Nephron (organoid): Measurements from ENCODE around the gene ATP2A3.
A peak's percentile ranks its signal among the peaks of the same experiment; 100 is the strongest.

ENCODE experiments used
- H3K27ac Mint-ChIP-seq, 3 experiments: 2 replicates each; pipeline ENCODE4 v1.8.0; 2020; ENCODE audit warnings: mixed read lengths in 3 of 3, mild to moderate bottlenecking in 2 of 3, moderate library complexity in 1 of 3
- H3K27me3 Mint-ChIP-seq: 2 replicates; pipeline ENCODE4 v1.8.0; 2021; ENCODE audit warnings: low read depth, mild to moderate bottlenecking, moderate library complexity, mixed read lengths
- H3K36me3 Mint-ChIP-seq: 2 replicates; pipeline ENCODE4 v1.8.0; 2020; ENCODE audit warnings: low read depth, mixed read lengths
- H3K4me1 Mint-ChIP-seq: 2 replicates; pipeline ENCODE4 v1.8.0; 2020; ENCODE audit warnings: mixed read lengths
- H3K4me3 Mint-ChIP-seq, 3 experiments: 2 replicates each; pipeline ENCODE4 v1.8.0; 2020; ENCODE audit warnings: mild to moderate bottlenecking in 3 of 3, mixed read lengths in 3 of 3, moderate library complexity in 2 of 3
- H3K9me3 Mint-ChIP-seq: 2 replicates; pipeline ENCODE4 v1.8.0; 2020; ENCODE audit warnings: mixed read lengths
- CTCF ChIP-seq, 3 experiments: fragments of 200-600 bp; sonication (generic); IDR thresholded peaks; one replicate each; pipeline ENCODE4 v1.5.0; 2021; ENCODE audit warnings: antibody characterized with exemption in 3 of 3; ENCODE audit not compliant: unreplicated experiment in 3 of 3

ATP2A3 gene

GRCh38 chr17:3962217-3962964 lies 1.8 kb downstream of the ATP2A3 start:
- Mint-ChIP-seq H3K4me1 (peaks cover 45% of the 10 kb centered on the region), H3K4me3 (peak overlapping the region in 2 of 3 experiments; percentile 40 to 50), H3K36me3 (no peaks in the 10 kb centered on the region), H3K27me3 (peaks cover 60% of the 10 kb centered on the region), H3K9me3 (no peaks in the 10 kb centered on the region), H3K27ac (peak overlapping the region in 1 of 3 experiments; percentile 16)
- TF ChIP-seq CTCF (IDR thresholded peaks at IDR 0.05; ENCODE audit: unreplicated experiment in 3 of 3) = no peak

GRCh38 chr17:3961564-3962047 lies 2.6 kb downstream of the ATP2A3 start:
- Mint-ChIP-seq H3K4me1 (peaks cover 52% of the 10 kb centered on the region), H3K27me3 (peaks cover 58% of the 10 kb centered on the region), H3K27ac (no peak overlapping the region), H3K36me3 (no peaks in the 10 kb centered on the region), H3K9me3 (no peaks in the 10 kb centered on the region), H3K4me3 (no peak overlapping the region)
- no peak for TF ChIP-seq CTCF (IDR thresholded peaks at IDR 0.05; ENCODE audit: unreplicated experiment in 3 of 3)

GRCh38 chr17:3960764-3961163 lies 3.5 kb downstream of the ATP2A3 start:
- Mint-ChIP-seq H3K27me3 (peaks cover 57% of the 10 kb centered on the region), H3K4me3 (peak overlapping the region in 2 of 3 experiments; percentile 28 to 38), H3K9me3 (no peaks in the 10 kb centered on the region), H3K27ac (peak overlapping the region in 1 of 3 experiments; percentile 33), H3K36me3 (no peaks in the 10 kb centered on the region), H3K4me1 (peaks cover 50% of the 10 kb centered on the region)
- TF ChIP-seq CTCF (IDR thresholded peaks at IDR 0.05; ENCODE audit: unreplicated experiment in 3 of 3) = no peak

DNA sequence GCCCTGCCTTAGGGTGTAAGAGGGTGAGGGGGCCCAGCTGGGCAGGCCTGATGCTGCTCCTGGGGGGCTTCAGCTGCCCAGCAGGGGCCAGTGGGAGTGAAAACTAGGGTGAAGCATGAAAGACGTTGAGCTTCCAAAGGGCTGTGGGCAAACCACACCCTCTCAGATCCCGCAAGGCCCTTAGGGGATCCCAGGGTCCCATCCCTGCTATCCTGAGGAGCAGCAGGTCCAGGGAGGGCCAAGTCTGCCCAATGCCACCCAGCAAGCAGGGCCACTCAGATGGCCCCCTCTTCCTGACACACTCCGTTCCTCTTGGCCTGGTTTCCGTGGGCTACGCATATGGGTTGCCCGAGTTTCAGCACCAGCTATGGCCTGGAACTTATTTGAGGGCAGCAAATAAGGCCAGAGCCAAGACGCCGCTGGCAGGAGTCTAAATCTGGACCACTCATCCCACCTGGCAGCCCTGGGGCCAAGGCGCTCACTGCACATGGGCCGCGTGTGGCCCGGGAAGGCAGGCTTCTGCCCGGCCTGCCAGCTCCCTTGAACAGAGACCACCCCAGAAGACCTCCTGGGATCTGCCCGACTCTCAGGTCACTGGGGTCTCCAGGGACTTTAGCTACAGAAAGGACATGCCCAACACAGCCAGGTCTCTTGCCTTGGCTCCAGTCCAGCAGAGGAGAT lies 4.2 kb downstream of the ATP2A3 start:
- H3K36me3 Mint-ChIP-seq = no peaks in the 10 kb centered on the region
- no peak for TF ChIP-seq CTCF (IDR thresholded peaks at IDR 0.05; ENCODE audit: unreplicated experiment in 3 of 3)
- no peaks in the 10 kb centered on the region for H3K9me3 Mint-ChIP-seq
- H3K27me3 Mint-ChIP-seq = peaks cover 50% of the 10 kb centered on the region
- peaks cover 46% of the 10 kb centered on the region for H3K4me1 Mint-ChIP-seq
- H3K27ac Mint-ChIP-seq = no peak overlapping the region
- peak overlapping the region in 1 of 3 experiments; percentile 38 for H3K4me3 Mint-ChIP-seq

DNA sequence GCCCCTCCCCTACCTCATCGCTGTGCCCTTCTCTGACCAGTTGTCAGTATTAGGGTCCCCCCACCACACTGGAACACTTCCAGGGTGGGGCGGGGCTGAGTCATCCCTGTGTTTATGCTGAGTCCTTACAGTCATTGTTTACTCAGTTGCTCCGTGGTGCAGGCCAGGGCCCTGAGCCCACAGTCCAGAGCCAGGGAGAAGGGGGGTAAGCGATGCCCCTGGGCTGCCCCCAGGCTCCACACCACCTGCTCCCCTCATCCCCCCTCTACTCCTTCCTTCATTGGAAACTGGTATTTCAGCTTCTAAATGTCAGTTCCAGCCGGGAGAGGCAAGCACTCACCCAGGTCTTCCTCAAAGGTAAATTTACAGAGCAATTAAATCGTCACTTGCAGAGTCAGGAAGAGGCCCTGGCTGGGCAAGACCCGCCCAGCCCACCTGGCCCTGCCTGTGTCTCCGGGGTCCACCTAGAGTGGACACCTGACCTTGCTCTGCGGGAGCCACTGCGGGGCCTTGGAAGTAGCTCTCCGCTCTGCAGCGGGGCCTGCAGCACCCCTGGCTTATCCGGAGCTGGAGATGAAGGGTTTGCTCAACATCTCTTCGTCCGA lies 4.8 kb downstream of the ATP2A3 start:
- Mint-ChIP-seq H3K27ac (peak overlapping the region in 1 of 3 experiments; percentile 1), H3K4me3 (no peak overlapping the region), H3K4me1 (peaks cover 41% of the 10 kb centered on the region), H3K36me3 (no peaks in the 10 kb centered on the region), H3K27me3 (peaks cover 43% of the 10 kb centered on the region), H3K9me3 (no peaks in the 10 kb centered on the region)
- no peak for TF ChIP-seq CTCF (IDR thresholded peaks at IDR 0.05; ENCODE audit: unreplicated experiment in 3 of 3)
